Breast epithelium (tissue), 3 donors: ENCODE data around the gene CYTH4.

Source experiments
- POLR2A ChIP-seq: fragments of 450-650 bp; IDR thresholded peaks from one replicate; pipeline ENCODE4 v1.6.1; 2016; ENCODE audit warnings: antibody characterized with exemption, mild to moderate bottlenecking, moderate library complexity
- POLR2AphosphoS5 ChIP-seq, 3 donors: sonication (generic); formaldehyde crosslinking; IDR thresholded peaks; one replicate each; pipeline ENCODE4 v1.6.1; 2017; ENCODE audit warnings: antibody characterized with exemption in 3 of 3
- TF ChIP-seq, protein P1 (sequence below), 3 donors: fragments of 450-650 bp; IDR thresholded peaks; one replicate each; pipeline ENCODE4 v1.5.1; 2016 to 2017; ENCODE audit warnings: antibody characterized with exemption in 3 of 3, mild to moderate bottlenecking in 3 of 3, moderate library complexity in 3 of 3

GRCh38 chr22:37258753-37259401, 23.4 kb upstream of the CYTH4 start:
- no peak for TF ChIP-seq POLR2A
- TF ChIP-seq, protein P1, sequence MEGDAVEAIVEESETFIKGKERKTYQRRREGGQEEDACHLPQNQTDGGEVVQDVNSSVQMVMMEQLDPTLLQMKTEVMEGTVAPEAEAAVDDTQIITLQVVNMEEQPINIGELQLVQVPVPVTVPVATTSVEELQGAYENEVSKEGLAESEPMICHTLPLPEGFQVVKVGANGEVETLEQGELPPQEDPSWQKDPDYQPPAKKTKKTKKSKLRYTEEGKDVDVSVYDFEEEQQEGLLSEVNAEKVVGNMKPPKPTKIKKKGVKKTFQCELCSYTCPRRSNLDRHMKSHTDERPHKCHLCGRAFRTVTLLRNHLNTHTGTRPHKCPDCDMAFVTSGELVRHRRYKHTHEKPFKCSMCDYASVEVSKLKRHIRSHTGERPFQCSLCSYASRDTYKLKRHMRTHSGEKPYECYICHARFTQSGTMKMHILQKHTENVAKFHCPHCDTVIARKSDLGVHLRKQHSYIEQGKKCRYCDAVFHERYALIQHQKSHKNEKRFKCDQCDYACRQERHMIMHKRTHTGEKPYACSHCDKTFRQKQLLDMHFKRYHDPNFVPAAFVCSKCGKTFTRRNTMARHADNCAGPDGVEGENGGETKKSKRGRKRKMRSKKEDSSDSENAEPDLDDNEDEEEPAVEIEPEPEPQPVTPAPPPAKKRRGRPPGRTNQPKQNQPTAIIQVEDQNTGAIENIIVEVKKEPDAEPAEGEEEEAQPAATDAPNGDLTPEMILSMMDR (IDR thresholded peaks at IDR 0.05) = no peak
- TF ChIP-seq POLR2AphosphoS5 (IDR thresholded peaks at IDR 0.05) = no peak
